GM12891 (cell line): ENCODE data around the gene ECD.
"Not testable (repeated sequence)": the region's sequence is repeated elsewhere in the genome, so short reads cannot be mapped to it uniquely, and the experiment has no call there.

Experiments
- PAX5 ChIP-seq: IDR thresholded peaks from 2 replicates; pipeline ENCODE4 v1.6.1; 2011; ENCODE audit warnings: low read length, moderate library complexity, mild to moderate bottlenecking; ENCODE audit not compliant: insufficient read depth, severe bottlenecking
- POLR2A ChIP-seq: IDR thresholded peaks from 2 replicates; pipeline ENCODE4 v1.6.1; 2011; ENCODE audit warnings: low read depth, low read length, control low read depth
- POLR2AphosphoS5 ChIP-seq: IDR thresholded peaks from 2 replicates; pipeline ENCODE4 v1.6.1; 2011; ENCODE audit warnings: low read depth, low read length, control low read depth
- POU2F2 ChIP-seq: IDR thresholded peaks from 2 replicates; pipeline ENCODE4 v1.6.1; 2011; ENCODE audit warnings: low read depth, mild to moderate bottlenecking, control low read depth, low read length, moderate library complexity
- SPI1 ChIP-seq: IDR thresholded peaks from 2 replicates; pipeline ENCODE4 v1.6.1; 2011; ENCODE audit warnings: low read depth, low read length, control low read depth
- TAF1 ChIP-seq: IDR thresholded peaks from 2 replicates; pipeline ENCODE4 v1.6.1; 2011; ENCODE audit warnings: low read depth, low read length, control low read depth

- not testable (repeated sequence) for TF ChIP-seq TAF1, POLR2AphosphoS5, POLR2A, PAX5, SPI1, POU2F2
Observed at GRCh38 chr10:73112032-73112431, 55.8 kb downstream of the ECD start.
